Endothelial cell of umbilical vein (primary cell): ENCODE results near the gene UGT2B15. TPM values are rescaled to one million over a fixed set of nuclear protein-coding genes. Genes with fewer than 3 reads are reported as not detected.

Experiments
- BruUV-seq: library from RNA; stranded (reverse); fragments of 400-500 nt; replicated peaks from 2 replicates; lab custom pipeline; 2021; lab: Mats Ljungman, UMichigan
- CTCF ChIA-PET: fragments of 300-600, 350-600 bp; sonication (Branson Sonifier 250); formaldehyde crosslinking; loops from one replicate; lab custom pipeline; 2021; ENCODE audit warnings: antibody characterized with exemption, inconsistent platforms; lab: Charles Lee
- POLR2A ChIA-PET: fragments of 300-600, 350-600 bp; sonication (Branson Sonifier 250); formaldehyde crosslinking; loops from one replicate; lab custom pipeline; 2021; ENCODE audit warnings: antibody characterized with exemption, inconsistent platforms; lab: Charles Lee
- DNase-seq: peaks from one replicate; pipeline ENCODE4 v3.0.0-alpha.2; 2011; ENCODE audit warnings: low read depth, low spot score
- FAIRE-seq: peaks from 2 replicates; lab custom pipeline; 2011; peaks lifted over from hg19 to GRCh38; lab: Jason Lieb, UNC
- H2AFZ ChIP-seq: 2 replicates; pipeline ENCODE4 v1.6.0; 2012; ENCODE audit warnings: low read depth, low read length, control low read depth, inconsistent platforms
- H3K27ac ChIP-seq: 2 replicates; pipeline ENCODE4 v1.5.1; 2011; ENCODE audit warnings: low read depth, mild to moderate bottlenecking, control low read depth, low read length, moderate library complexity; ENCODE audit not compliant: insufficient read depth
- H3K27me3 ChIP-seq, 2 experiments: 2 replicates each; pipeline versions ENCODE4 v1.6.0 to v1.6.1; 2011; ENCODE audit warnings: low read length in 2 of 2, mixed read lengths in 1 of 2; ENCODE audit not compliant: control insufficient read depth in 2 of 2, insufficient read depth in 2 of 2
- H3K36me3 ChIP-seq, 2 experiments: 2 replicates in 1 of 2; 3 replicates in 1 of 2; pipeline ENCODE4 v1.5.1; 2011; ENCODE audit warnings: low read length in 2 of 2, mild to moderate bottlenecking in 1 of 2, moderate library complexity in 1 of 2; ENCODE audit not compliant: control insufficient read depth in 2 of 2, insufficient read depth in 2 of 2; ENCODE audit errors: extremely low read depth in 1 of 2
- H3K4me1 ChIP-seq: 3 replicates; pipeline ENCODE4 v1.5.1; 2011; ENCODE audit warnings: mild to moderate bottlenecking, low read length; ENCODE audit not compliant: control insufficient read depth, insufficient read depth; ENCODE audit errors: extremely low read depth
- H3K4me2 ChIP-seq: 2 replicates; pipeline ENCODE4 v1.6.1; 2011; ENCODE audit warnings: low read length, control low read depth, mixed read lengths; ENCODE audit not compliant: insufficient read depth
- H3K4me3 ChIP-seq, 3 experiments: fragments of 200-600 bp in 1 of 3; sonication (generic), shearing (Covaris generic) in 1 of 3; replicated peaks in 1 of 3; 2 replicates each; pipeline ENCODE4 v1.5.1; 2011 to 2016; ENCODE audit warnings: control low read depth in 3 of 3, low read length in 3 of 3, mild to moderate bottlenecking in 2 of 3, inconsistent platforms in 1 of 3, low read depth in 1 of 3, moderate library complexity in 1 of 3; ENCODE audit not compliant: insufficient read depth in 1 of 3
- H3K79me2 ChIP-seq: 2 replicates; pipeline ENCODE4 v1.6.0; 2012; ENCODE audit warnings: low read length, inconsistent platforms; ENCODE audit not compliant: control insufficient read depth, insufficient read depth
- H3K9ac ChIP-seq: replicated peaks from 2 replicates; pipeline ENCODE3; 2011; ENCODE audit warnings: low read length, control low read depth; ENCODE audit not compliant: insufficient read depth; ENCODE audit errors: extremely low read depth
- H3K9me1 ChIP-seq: replicated peaks from 3 replicates; pipeline ENCODE4 v1.6.0; 2011; ENCODE audit warnings: mild to moderate bottlenecking, low read length; ENCODE audit not compliant: control insufficient read depth, insufficient read depth; ENCODE audit errors: extremely low read depth
- H3K9me3 ChIP-seq: replicated peaks from 2 replicates; pipeline ENCODE4 v1.5.1; 2012; ENCODE audit warnings: low read length, inconsistent platforms; ENCODE audit not compliant: control insufficient read depth, insufficient read depth
- H4K20me1 ChIP-seq: replicated peaks from 2 replicates; pipeline ENCODE3; 2011; ENCODE audit warnings: mild to moderate bottlenecking, low read length; ENCODE audit not compliant: control insufficient read depth, insufficient read depth; ENCODE audit errors: extremely low read depth
- EZH2 ChIP-seq: IDR thresholded peaks from 2 replicates; pipeline ENCODE4 v1.6.1; 2012; ENCODE audit warnings: borderline replicate concordance, low read depth, mild to moderate bottlenecking, moderate library complexity, low read length, inconsistent platforms; ENCODE audit not compliant: severe bottlenecking
- FOS ChIP-seq: IDR thresholded peaks from 2 replicates; pipeline ENCODE4 v1.6.1; 2011; ENCODE audit warnings: mild to moderate bottlenecking, low read length, moderate library complexity, borderline replicate concordance; ENCODE audit not compliant: insufficient read depth
- GATA2 ChIP-seq: IDR thresholded peaks from 2 replicates; pipeline ENCODE4 v1.7.0; 2011; ENCODE audit warnings: low read depth, mild to moderate bottlenecking, moderate library complexity, mixed read lengths, low read length; ENCODE audit not compliant: insufficient read length, insufficient read depth
- JUN ChIP-seq: IDR thresholded peaks from 2 replicates; pipeline ENCODE4 v1.6.1; 2011; ENCODE audit warnings: borderline replicate concordance, low read depth; ENCODE audit not compliant: insufficient read length, insufficient read depth
- MYC ChIP-seq: IDR thresholded peaks from one replicate; pipeline ENCODE4 v1.6.1; 2011; ENCODE audit warnings: mild to moderate bottlenecking, low read depth, low read length
- POLR2A ChIP-seq: IDR thresholded peaks from 2 replicates; pipeline ENCODE4 v1.6.1; 2012; ENCODE audit warnings: low read depth, mild to moderate bottlenecking, control low read depth, low read length
- POLR2AphosphoS5 ChIP-seq: IDR thresholded peaks from 2 replicates; pipeline ENCODE4 v1.6.1; 2012; ENCODE audit warnings: low read depth, mild to moderate bottlenecking, control low read depth, low read length, moderate library complexity; ENCODE audit not compliant: insufficient read depth
- dilution Hi-C: fragments of 300-500 bp; cut with MboI; formaldehyde crosslinking; loops from one replicate; pipeline ENCODE4 v1.15.0; 2019; ENCODE audit warnings: low sequenced_read_pairs; ENCODE audit not compliant: extremely low pct_ligation_motif_present
- intact Hi-C: fragments of 100-400 bp; cut with micrococcal nuclease; formaldehyde crosslinking; loops from one replicate; pipeline ENCODE4 v1.10.0; 2022
- polyA plus RNA-seq, 4 experiments: library from polyadenylated mRNA; depleted of rRNA in 3 of 4; stranded (reverse) in 3 of 4; unstranded in 1 of 4; fragments of >200 nt; gene quantifications; 2 replicates each; pipeline versions ENCODE4 v1.2.1 to v1.2.3, GENCODE V29; 2011 to 2012; ENCODE audit warnings: missing spikeins in 1 of 4
- total RNA-seq: library from RNA; stranded (reverse); gene quantifications from 2 replicates; pipeline ENCODE4 v1.2.3, GENCODE V29; 2021
- TF ChIP-seq, protein P1 (sequence below): IDR thresholded peaks from 2 replicates; pipeline ENCODE4 v1.6.1; 2011; ENCODE audit not compliant: insufficient read depth, insufficient read length
- TF ChIP-seq, protein P2 (sequence below), 2 donors: IDR thresholded peaks; 1 replicate in 1 of 2; 2 replicates in 1 of 2; pipeline ENCODE4 v1.5.1; 2011; ENCODE audit warnings: low read length in 2 of 2, mild to moderate bottlenecking in 2 of 2, moderate library complexity in 2 of 2, control low read depth in 1 of 2, inconsistent platforms in 1 of 2, low read depth in 1 of 2; ENCODE audit not compliant: insufficient read depth in 1 of 2; ENCODE audit errors: extremely low read depth in 1 of 2

The UGT2B15 gene
- total and polyA plus RNA-seq, 2 donors (not counting 3 experiments of a cell fraction or from before 2014, with no cell fraction given): not detected

DNA sequence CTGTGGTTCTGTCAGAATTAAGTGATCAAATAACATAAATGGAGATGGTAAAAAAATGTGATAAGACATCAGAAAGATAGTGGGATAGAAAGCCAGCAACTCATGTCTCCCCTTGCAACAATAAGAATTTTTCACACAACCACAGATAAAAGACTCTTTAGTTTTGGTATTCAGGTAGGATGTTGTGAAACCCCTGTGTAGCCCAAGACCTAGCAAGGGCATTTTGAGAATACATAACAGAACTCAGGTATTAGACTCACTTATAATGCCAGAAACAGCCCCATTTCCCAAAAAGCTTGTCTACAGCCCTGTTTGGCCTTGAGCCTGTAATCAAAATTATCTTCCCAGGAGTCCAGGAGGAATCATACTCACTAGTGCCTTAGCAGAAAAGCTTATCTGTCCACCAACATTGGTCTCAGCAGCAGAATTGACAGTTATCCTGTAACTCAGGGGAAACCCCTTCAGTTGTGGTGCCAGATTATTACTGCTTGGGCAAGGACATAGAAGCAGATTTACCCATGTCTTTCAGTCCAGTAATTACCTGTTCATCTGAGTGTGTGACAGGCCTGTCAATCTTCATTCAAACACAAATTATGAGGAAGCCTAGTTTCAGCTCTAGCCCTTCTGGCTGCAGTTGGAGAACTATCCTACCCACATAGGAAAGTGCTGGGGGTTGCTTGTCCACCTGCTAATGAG is 53.3 kb downstream of the UGT2B15 start:
- Histone ChIP-seq H3K36me3 (no peaks in the 10 kb centered on the region), H4K20me1 (no peaks in the 10 kb centered on the region), H3K27ac (no peak overlapping the region), H3K9ac (no peak overlapping the region), H3K79me2 (no peaks in the 10 kb centered on the region), H3K4me2 (no peak overlapping the region), H3K4me1 (no peaks in the 10 kb centered on the region), H2AFZ (no peak overlapping the region), H3K9me1 (no peaks in the 10 kb centered on the region), H3K27me3 (no peaks in the 10 kb centered on the region), H3K9me3 (no peaks in the 10 kb centered on the region), H3K4me3 (no peak overlapping the region)
- DNase-seq (no peak), FAIRE-seq (no peak)
- dilution Hi-C loops: no loop called here
- ChIA-PET CTCF (no interaction called here), POLR2A (no interaction called here)
- intact Hi-C loops: no loop called here
- no peak for TF ChIP-seq GATA2
- TF ChIP-seq MYC: no peak
- TF ChIP-seq POLR2AphosphoS5: no peak
- no TSS peak for BruUV-seq

DNA sequence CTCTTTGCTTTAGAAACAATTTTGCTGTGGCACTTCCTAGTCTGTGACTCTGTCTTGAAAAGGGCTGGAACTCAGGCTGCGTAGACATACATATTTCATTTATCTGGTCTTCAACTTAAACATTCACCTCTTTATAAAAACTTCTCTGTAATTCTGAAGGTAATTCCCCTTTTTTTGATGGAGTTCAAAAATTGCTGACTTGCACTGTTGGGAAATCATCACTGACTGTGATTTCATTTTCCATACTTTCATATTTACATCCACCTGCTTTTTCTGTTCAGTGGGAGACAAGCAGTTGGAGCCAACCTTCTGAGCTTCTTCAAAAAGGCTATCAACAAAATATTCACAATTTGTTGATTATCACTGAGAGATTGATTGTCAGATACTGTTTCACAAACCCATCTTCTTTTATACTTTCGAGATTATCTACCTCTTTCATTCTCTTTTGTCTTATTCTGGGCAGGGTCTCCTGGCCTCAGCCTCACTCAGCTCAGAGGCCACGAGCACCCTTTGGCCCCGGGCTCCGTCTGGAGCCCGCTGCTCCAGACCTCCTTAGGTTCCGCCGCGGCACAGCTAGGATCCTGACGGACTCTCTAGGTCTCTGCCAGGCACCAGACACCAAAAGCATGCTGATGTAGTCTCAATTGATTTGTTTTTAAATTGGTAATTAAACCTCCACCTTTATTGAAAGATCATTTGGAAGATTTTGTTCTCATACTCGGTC is 54.6 kb downstream of the UGT2B15 start:
- H3K79me2 ChIP-seq: no peaks in the 10 kb centered on the region
- no peak overlapping the region for H3K9ac ChIP-seq
- CTCF ChIA-PET: no interaction called here
- BruUV-seq: no TSS peak
- H3K36me3 ChIP-seq: no peaks in the 10 kb centered on the region
- no peak for TF ChIP-seq GATA2
- no peak for TF ChIP-seq EZH2
- TF ChIP-seq, protein P1, sequence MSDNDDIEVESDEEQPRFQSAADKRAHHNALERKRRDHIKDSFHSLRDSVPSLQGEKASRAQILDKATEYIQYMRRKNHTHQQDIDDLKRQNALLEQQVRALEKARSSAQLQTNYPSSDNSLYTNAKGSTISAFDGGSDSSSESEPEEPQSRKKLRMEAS: no peak
- no peak for TF ChIP-seq POLR2A
- TF ChIP-seq, protein P2, sequence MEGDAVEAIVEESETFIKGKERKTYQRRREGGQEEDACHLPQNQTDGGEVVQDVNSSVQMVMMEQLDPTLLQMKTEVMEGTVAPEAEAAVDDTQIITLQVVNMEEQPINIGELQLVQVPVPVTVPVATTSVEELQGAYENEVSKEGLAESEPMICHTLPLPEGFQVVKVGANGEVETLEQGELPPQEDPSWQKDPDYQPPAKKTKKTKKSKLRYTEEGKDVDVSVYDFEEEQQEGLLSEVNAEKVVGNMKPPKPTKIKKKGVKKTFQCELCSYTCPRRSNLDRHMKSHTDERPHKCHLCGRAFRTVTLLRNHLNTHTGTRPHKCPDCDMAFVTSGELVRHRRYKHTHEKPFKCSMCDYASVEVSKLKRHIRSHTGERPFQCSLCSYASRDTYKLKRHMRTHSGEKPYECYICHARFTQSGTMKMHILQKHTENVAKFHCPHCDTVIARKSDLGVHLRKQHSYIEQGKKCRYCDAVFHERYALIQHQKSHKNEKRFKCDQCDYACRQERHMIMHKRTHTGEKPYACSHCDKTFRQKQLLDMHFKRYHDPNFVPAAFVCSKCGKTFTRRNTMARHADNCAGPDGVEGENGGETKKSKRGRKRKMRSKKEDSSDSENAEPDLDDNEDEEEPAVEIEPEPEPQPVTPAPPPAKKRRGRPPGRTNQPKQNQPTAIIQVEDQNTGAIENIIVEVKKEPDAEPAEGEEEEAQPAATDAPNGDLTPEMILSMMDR (IDR thresholded peaks at IDR 0.05; ENCODE audit: extremely low read depth in 1 of 2, insufficient read depth in 1 of 2, low read depth in 1 of 2, low read length in 2 of 2): no peak
- TF ChIP-seq FOS: no peak
- TF ChIP-seq MYC: no peak
- TF ChIP-seq POLR2AphosphoS5: no peak
- no peak for TF ChIP-seq JUN
- H4K20me1 ChIP-seq: no peaks in the 10 kb centered on the region
- no peaks in the 10 kb centered on the region for H3K9me3 ChIP-seq
- FAIRE-seq (no peak), DNase-seq (no peak)
- H2AFZ ChIP-seq: no peak overlapping the region
- no peak overlapping the region for H3K4me2 ChIP-seq
- POLR2A ChIA-PET: no interaction called here
- dilution Hi-C loops (no loop called here), intact Hi-C loops (no loop called here)
- H3K9me1 ChIP-seq: no peaks in the 10 kb centered on the region
- no peak overlapping the region for H3K4me3 ChIP-seq
- no peaks in the 10 kb centered on the region for H3K27me3 ChIP-seq
- H3K4me1 ChIP-seq: no peaks in the 10 kb centered on the region
- no peak overlapping the region for H3K27ac ChIP-seq
